ENCODE measurements around the gene SH3RF3. TPM values are rescaled to one million over a fixed set of nuclear protein-coding genes. Genes with fewer than 3 reads are reported as not detected.

The SH3RF3 gene
- total and polyA plus RNA-seq, 2 of the 13 experiments (the other 11 are each of a cell fraction or from before 2014, with no cell fraction given) = 0.04 TPM; not detected in 1

DNA sequence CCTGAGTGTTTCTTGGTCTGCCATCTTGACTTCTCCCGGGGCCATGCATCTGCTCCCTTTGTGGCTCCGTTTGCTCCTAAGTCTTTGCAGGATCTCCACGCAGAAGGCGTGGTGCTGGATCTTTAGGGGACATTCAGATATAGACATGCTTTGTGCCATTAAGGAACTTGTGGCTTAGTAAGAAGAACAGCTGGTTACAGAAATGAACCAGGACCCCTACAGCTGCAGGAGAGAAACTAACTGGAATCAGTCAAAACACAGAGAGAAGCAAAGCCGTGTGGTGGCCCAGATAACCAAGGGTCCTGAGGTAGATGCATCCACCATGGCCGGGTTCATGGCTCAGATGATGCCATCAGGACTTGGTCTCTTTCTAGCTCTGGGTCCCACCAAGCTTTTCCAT lies 97.6 kb downstream of the SH3RF3 start:
- H3K9me3 ChIP-seq (ENCODE audit: low read length) = no peaks in the 10 kb centered on the region
- H2AFZ ChIP-seq (ENCODE audit: low read length) = no peak overlapping the region
- intact Hi-C loops (cut with micrococcal nuclease; ENCODE audit: unreplicated experiment) (no loop called here), in situ Hi-C loops (cut with HindIII; ENCODE audit: extremely low pct_ligation_motif_present, low pct_unique_long_range_greater_than_20kb) (no loop called here)
- no peak overlapping the region for H3K27ac ChIP-seq (ENCODE audit: extremely low read length, insufficient read depth, low read length)
- no peak overlapping the region for H3K4me3 ChIP-seq (replicated peaks in 1 of 3; ENCODE audit: insufficient read depth in 1 of 3, low read depth in 2 of 3, low read length in 3 of 3)
- H3K9ac ChIP-seq (ENCODE audit: insufficient read depth, low read depth, low read length) = no peak overlapping the region
- no peak for ATAC-seq
- FAIRE-seq = no peak
- no peaks in the 10 kb centered on the region for H3K36me3 ChIP-seq (replicated peaks in 1 of 2; ENCODE audit: control insufficient read depth in 1 of 2, insufficient read depth in 2 of 2, low read length in 2 of 2)
- DNase-seq (ENCODE audit: low spot score) = no peak
- H3K4me2 ChIP-seq (ENCODE audit: low read depth, low read length) = no peak overlapping the region
- no peaks in the 10 kb centered on the region; a peak in 2 of 5 replicates for H3K27me3 ChIP-seq (ENCODE audit: control insufficient read depth in 1 of 2, insufficient read depth in 2 of 2, low read length in 2 of 2)
- H4K20me1 ChIP-seq (ENCODE audit: insufficient read depth, low read length) = no peaks in the 10 kb centered on the region
- ChIA-PET POLR2A (interaction anchor here (0.6 kb wide), 1 partner anchor 9 kb away, joined by 3 read pairs; no protein-coding TSS in a partner anchor), CTCF (ENCODE audit: low intra/inter-chr PET ratio, low total read pairs) (no interaction called here)
- no peaks in the 10 kb centered on the region for H3K79me2 ChIP-seq (ENCODE audit: insufficient read depth, low read length)
- TF ChIP-seq ZNF10 (CRISPR knock-in tag; IDR thresholded peaks at IDR 0.05; ENCODE audit: borderline replicate concordance, low read depth) (no peak), ZNF543 (CRISPR knock-in tag; IDR thresholded peaks at IDR 0.05) (no peak), SUZ12 (IDR thresholded peaks at IDR 0.05; ENCODE audit: low read depth, low read length) (no peak), TEAD2 (CRISPR knock-in tag; IDR thresholded peaks at IDR 0.05) (no peak), PTBP1 (IDR thresholded peaks at IDR 0.05; ENCODE audit: low read depth, low read length, poor library complexity, severe bottlenecking) (no peak), KLF11 (CRISPR knock-in tag; IDR thresholded peaks at IDR 0.05) (no peak), ZMYM3 (CRISPR knock-in tag; IDR thresholded peaks at IDR 0.05) (no peak), GPN1 (CRISPR knock-in tag; IDR thresholded peaks at IDR 0.05; ENCODE audit: borderline replicate concordance) (no peak), NFE2L2 (IDR thresholded peaks at IDR 0.05; ENCODE audit: low read length) (no peak)
- peaks cover 11% of the 10 kb centered on the region for H3K4me1 ChIP-seq (ENCODE audit: insufficient read depth, low read length)
- 58% methylated on average over 6 of the region's 6 CpGs for WGBS (ENCODE audit: low lambda C conversion rate)
- BruUV-seq (replicated peaks) = no TSS peak

DNA sequence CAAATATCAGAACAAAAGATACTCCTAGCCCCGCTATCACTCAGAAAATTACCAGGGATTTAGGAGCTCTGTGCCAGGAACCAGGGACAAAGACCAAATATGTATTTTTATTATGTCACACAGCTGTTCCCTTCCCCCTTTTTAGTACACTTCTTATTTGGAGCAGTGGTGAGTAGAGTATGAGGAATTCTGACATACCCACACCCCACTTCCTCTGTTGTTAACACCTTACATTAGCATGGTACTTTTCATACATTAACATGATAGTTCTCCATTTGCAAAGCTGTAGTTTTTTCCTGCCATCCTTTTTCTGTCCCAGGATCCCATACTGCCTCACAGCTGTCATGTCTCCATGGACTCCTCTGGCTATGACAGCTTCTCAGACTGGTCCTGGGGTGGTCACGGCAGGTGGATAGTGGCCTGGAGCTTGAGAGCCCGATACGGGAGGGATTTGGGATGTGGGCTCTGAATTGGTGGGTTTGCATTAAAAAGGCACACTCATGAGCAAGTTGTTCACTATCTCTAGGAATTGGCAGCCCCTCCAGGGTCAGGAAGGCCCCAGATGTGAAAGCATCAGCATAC lies 100.2 kb downstream of the SH3RF3 start:
- H3K4me2 ChIP-seq (ENCODE audit: low read depth, low read length) = no peak overlapping the region
- no peaks in the 10 kb centered on the region; a peak in 2 of 5 replicates for H3K27me3 ChIP-seq (ENCODE audit: control insufficient read depth in 1 of 2, insufficient read depth in 2 of 2, low read length in 2 of 2)
- no peak overlapping the region for H2AFZ ChIP-seq (ENCODE audit: low read length)
- no peak for ATAC-seq
- ChIA-PET POLR2A (no interaction called here), CTCF (ENCODE audit: low intra/inter-chr PET ratio, low total read pairs) (no interaction called here)
- FAIRE-seq = no peak
- H3K9ac ChIP-seq (ENCODE audit: insufficient read depth, low read depth, low read length) = no peak overlapping the region
- intact Hi-C loops (cut with micrococcal nuclease; ENCODE audit: unreplicated experiment) = no loop called here
- WGBS (ENCODE audit: low lambda C conversion rate) = 85% methylated on average over 4 of the region's 4 CpGs
- no peaks in the 10 kb centered on the region for H3K79me2 ChIP-seq (ENCODE audit: insufficient read depth, low read length)
- no peaks in the 10 kb centered on the region for H4K20me1 ChIP-seq (ENCODE audit: insufficient read depth, low read length)
- H3K36me3 ChIP-seq (replicated peaks in 1 of 2; ENCODE audit: control insufficient read depth in 1 of 2, insufficient read depth in 2 of 2, low read length in 2 of 2) = no peaks in the 10 kb centered on the region
- no peak overlapping the region for H3K4me3 ChIP-seq (replicated peaks in 1 of 3; ENCODE audit: insufficient read depth in 1 of 3, low read depth in 2 of 3, low read length in 3 of 3)
- no peaks in the 10 kb centered on the region for H3K9me3 ChIP-seq (ENCODE audit: low read length)
- no peak for DNase-seq (ENCODE audit: low spot score)
- H3K4me1 ChIP-seq (ENCODE audit: insufficient read depth, low read length) = peaks cover 11% of the 10 kb centered on the region
- in situ Hi-C loops (cut with HindIII; ENCODE audit: extremely low pct_ligation_motif_present, low pct_unique_long_range_greater_than_20kb) = no loop called here
- BruUV-seq (replicated peaks) = no TSS peak
- H3K27ac ChIP-seq (ENCODE audit: extremely low read length, insufficient read depth, low read length) = no peak overlapping the region
- TF ChIP-seq ZZZ3 (CRISPR knock-in tag; IDR thresholded peaks at IDR 0.05; ENCODE audit: borderline replicate concordance) = no peak
- TF ChIP-seq, protein P1, sequence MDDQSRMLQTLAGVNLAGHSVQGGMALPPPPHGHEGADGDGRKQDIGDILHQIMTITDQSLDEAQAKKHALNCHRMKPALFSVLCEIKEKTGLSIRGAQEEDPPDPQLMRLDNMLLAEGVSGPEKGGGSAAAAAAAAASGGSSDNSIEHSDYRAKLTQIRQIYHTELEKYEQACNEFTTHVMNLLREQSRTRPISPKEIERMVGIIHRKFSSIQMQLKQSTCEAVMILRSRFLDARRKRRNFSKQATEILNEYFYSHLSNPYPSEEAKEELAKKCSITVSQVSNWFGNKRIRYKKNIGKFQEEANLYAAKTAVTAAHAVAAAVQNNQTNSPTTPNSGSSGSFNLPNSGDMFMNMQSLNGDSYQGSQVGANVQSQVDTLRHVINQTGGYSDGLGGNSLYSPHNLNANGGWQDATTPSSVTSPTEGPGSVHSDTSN (CRISPR knock-in tag; IDR thresholded peaks at IDR 0.05; ENCODE audit: borderline replicate concordance) = no peak
- TF ChIP-seq CEBPG (CRISPR knock-in tag; IDR thresholded peaks at IDR 0.05) = no peak
- no peak for TF ChIP-seq SIX4 (CRISPR knock-in tag; IDR thresholded peaks at IDR 0.05)
- TF ChIP-seq, protein P2, sequence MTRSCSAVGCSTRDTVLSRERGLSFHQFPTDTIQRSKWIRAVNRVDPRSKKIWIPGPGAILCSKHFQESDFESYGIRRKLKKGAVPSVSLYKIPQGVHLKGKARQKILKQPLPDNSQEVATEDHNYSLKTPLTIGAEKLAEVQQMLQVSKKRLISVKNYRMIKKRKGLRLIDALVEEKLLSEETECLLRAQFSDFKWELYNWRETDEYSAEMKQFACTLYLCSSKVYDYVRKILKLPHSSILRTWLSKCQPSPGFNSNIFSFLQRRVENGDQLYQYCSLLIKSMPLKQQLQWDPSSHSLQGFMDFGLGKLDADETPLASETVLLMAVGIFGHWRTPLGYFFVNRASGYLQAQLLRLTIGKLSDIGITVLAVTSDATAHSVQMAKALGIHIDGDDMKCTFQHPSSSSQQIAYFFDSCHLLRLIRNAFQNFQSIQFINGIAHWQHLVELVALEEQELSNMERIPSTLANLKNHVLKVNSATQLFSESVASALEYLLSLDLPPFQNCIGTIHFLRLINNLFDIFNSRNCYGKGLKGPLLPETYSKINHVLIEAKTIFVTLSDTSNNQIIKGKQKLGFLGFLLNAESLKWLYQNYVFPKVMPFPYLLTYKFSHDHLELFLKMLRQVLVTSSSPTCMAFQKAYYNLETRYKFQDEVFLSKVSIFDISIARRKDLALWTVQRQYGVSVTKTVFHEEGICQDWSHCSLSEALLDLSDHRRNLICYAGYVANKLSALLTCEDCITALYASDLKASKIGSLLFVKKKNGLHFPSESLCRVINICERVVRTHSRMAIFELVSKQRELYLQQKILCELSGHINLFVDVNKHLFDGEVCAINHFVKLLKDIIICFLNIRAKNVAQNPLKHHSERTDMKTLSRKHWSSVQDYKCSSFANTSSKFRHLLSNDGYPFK (CRISPR knock-in tag; IDR thresholded peaks at IDR 0.05; ENCODE audit: borderline replicate concordance) = no peak
- no peak for TF ChIP-seq FLYWCH1 (CRISPR knock-in tag; IDR thresholded peaks at IDR 0.05)
- TF ChIP-seq ZNF343 (CRISPR knock-in tag; IDR thresholded peaks at IDR 0.05) = no peak
- no peak for TF ChIP-seq ISX (CRISPR knock-in tag; conservative IDR thresholded peaks at IDR 0.05)
- no peak for TF ChIP-seq SMARCC2 (IDR thresholded peaks at IDR 0.05)
